HG03280 (cell line): ENCODE data around the gene NDUFV1.
A peak's percentile ranks its signal among the peaks of the same experiment; 100 is the strongest.
"Not testable (repeated sequence)": the region's sequence is repeated elsewhere in the genome, so short reads cannot be mapped to it uniquely, and the experiment has no call there.

ENCODE experiments used
- ATAC-seq: cut with Tn5 transposase; IDR thresholded peaks from one replicate; pipeline ENCODE4 v1.9.1; 2021; ENCODE audit warnings: mild to moderate bottlenecking, moderate library complexity; ENCODE audit not compliant: unreplicated experiment

Gene NDUFV1

DNA sequence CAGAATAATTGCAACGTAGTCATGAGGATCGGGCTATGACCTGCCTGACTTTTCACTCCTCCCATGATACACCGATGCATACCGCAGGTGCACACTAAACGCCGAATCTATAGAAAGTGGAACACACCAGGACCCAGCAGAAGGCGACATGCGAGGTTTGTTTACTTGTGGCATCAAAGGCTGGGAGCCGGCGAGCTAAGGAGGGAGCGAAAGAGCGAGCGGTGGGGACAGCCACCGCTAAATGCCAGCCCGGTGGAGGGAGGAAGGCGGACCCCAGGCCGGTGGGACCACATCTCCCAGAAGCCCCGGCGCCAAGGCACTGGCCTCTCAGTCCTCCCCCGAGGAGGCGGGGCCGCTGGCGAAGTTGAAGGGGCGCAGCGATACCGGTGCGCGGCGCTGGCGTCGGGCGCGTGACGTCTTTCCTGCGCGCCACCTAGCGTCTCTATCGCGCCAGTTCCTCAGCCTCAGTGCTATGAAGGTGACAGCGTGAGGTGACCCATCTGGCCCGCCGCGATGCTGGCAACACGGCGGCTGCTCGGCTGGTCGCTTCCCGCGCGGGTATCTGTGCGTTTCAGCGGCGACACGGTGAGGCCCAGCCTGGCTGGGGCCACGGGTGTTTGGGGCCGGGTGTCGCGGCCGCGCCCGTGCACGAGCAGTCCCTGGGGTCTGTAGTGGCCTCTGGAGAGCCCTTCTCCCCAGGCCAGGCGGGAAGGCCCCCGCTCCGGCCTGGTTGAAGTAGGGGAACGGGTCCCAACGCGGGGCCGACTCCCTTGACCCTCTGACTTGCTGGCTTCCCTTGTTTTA is at the start of gene NDUFV1:
Gene NDUFV1 (plus strand): TSS at position 445 of the 804 bp plus-strand sequence. CDS start 69 bp downstream, at position 514.
- ATAC-seq = peak; percentile 94

DNA sequence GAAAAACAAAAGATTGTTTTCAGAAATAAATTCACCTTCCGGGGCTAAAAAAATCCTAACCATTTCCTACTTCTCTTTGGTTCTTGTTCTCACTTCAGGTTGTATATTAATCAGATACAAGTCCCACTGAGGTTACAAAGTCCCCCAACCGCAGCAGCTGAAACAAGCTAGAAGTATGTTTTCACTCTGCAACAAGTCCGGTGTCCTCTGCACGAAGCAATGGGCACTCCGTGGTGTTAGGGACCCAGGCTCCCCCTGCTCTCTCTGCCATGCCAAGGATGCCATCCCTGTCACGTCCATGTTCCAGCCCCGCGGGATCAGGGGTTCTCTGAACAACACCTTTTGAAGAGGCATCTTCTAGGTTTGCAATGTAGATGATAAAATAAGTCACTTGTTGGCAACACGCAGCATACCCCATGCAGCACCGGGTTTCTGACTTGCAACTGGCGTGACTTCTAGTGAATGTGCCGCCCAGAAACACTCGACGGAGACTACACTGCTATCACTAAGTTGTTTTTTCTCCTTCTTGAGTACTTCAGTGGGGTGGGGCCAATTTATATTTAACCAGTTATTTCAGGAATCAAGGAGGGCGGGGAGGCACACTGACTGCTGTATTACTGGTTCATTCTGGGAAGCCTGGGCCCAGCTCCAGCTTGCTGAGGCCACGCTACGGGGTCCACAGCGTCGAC is 48.5 kb upstream of the NDUFV1 start:
- no peak for ATAC-seq

DNA sequence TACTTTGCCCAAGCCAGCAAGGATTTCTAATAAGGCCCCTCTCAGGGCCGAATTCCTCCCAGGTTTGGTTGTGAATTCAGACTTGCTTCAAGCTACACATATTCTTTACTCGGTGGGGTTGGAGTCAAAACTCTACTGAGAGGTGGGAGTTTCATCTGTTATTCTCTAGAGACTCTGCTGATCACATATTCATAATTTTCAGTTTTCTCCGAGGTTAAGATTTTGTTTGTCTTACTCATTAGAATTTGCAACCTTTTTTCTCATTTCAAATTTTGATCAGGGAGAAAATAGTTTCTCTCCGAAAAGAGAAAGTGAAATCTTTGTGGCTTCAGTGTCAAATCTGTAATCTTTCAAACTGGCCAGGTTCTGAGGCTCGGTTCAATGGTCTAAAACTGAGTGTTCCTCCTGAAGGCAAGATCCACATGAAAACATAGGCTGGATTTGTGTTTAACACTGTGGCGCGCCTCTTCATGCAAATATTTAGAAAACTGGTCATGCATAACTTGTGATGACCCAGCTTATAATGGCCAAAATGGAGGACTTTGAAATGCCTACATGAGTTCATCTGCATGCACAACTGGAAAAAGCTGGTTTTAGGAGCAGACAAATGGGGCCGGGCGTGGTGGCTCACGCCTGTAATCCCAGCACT is 44.6 kb upstream of the NDUFV1 start:
- ATAC-seq = no peak

DNA sequence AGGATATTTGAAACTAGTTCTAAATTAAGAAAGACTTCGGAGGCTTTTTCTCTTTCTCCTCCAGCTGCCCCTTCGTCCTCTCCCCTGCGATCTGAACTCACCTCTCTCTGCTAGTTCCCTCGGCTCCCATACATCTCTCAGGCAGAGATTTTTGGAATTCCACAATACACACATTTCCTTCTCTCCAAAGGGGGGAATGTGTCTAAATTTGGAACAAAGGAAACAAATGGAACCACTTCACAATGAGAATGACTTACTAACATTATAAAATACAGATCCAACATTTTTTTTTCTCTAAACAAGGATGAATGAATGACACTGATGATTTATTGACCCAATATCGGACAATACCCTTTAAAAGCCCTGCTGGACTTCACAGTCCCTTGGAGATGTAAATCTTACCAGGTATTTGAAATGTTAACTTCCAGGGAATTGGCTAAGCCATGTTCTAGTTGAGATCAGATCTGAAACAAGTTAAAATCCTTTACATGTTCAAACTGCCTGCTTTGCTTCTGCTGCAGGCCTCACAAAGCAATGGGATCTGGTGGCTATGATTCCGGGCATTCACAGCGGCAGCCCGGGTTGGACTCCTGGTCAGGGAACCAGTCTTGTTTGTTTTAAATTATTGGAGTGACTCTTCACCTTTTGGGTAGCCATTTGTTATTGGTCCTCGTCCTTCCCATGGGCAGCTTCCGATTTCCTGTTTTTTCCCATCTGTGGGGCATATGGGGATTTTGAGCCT is 43.6 kb upstream of the NDUFV1 start:
- no peak for ATAC-seq

DNA sequence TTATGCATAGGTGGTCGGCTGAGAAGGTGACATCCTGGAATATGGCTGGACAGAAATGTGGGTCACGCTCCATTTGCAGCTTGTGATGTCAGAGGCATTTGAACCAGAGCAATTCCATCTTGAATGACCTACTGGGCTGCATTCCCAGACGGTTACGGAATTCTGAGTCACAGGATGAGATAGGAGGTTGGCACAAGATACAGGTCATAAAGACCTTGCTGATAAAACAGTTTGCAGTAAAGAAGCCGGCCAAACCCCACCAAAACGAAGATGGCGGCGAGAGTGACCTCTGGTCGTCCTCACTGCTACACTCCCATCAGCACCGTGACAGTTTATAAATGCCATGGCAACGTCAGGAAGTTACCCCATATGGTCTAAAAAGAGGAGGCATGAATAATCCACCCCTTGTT is 43.0 kb upstream of the NDUFV1 start:
- ATAC-seq = not testable (repeated sequence)

DNA sequence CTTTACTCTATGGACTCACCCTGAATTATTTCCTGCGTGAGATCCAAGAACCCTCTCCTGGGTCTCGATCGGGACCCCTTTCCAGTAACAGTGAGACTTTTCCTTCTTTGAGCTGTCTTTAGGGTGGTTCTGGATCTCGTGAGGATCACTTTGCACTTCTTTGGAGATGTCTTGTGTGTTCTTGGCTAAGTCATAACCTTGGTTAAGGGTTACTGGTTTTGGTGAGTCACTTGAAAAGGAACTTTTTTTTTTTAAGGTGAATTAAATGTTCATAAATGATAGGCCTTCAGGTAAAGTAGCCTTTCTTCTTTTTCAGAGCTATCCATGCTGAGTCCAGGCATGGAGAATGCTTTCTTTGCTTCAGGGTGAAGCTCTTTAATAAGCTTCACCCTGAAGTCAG is 42.5 kb upstream of the NDUFV1 start:
- ATAC-seq = no peak

DNA sequence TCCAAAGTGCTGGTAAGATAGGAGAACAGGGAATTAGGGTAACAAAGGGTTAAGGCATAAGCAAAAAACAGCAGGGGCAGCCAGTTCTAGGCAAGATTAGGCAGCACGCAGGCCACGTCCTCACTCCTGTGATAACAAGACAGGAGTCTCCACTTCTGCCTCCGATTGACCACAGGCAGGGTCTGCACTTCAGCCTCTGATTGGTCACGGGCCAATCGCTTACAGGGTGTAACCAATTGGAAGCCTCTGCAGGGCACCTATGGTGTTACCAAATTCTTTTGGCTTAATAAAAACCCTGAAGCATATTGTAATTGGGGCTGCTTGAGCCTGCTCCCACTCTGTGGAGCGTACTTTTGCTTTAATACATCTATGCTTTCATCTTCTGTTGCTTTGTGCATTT is 35.3 kb upstream of the NDUFV1 start:
- ATAC-seq = no peak

DNA sequence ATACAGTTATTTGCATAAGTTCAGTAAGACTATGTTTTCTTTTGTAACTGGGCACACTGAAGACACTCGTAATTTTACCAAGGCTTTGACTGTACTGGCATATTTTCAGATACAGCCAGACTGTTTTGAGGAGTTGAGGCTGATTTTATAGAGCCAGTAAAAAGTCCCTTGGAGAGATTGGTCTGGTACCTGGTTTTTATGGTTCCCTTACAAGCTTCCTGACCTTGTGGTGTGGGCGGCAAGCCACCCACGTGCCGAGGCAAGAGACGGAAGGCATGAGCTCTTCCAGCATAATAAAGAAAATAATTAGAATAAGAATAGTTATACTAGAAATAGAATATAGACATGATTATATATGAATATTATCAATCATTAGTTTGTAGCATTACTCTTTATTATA is 34.4 kb upstream of the NDUFV1 start:
- ATAC-seq = no peak

DNA sequence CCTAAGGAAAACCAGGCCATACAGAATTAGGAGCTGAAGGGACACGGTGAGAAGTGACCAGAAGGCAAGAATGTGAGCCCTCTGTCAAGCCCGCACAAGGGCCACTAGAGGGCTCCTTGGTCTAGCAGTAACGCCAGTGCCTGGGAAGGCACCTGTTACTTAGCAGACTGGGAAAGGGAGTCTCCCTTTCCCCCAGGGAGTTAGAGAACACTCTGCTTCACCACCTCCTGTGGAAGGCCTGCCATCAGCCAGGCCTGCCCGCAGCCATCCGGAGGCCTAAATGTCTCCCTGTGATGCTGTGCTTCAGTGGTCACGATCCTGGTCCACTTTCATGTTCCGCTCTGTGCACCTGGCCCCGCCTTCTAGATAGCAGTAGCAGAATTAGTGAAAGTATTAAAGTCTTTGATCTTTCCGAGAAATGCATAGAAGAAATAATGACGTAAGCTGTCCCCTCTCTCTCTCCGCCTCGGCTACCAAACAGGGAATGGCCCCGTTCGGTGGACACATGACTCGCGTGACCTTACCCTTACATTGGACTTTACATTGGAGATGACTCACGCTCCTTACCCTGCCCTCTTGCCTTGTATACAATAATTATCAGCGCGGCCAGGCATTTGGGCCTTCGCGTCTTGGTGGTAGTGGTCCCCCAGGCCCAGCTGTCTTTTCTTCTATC is 33.9 kb upstream of the NDUFV1 start:
- no peak for ATAC-seq

DNA sequence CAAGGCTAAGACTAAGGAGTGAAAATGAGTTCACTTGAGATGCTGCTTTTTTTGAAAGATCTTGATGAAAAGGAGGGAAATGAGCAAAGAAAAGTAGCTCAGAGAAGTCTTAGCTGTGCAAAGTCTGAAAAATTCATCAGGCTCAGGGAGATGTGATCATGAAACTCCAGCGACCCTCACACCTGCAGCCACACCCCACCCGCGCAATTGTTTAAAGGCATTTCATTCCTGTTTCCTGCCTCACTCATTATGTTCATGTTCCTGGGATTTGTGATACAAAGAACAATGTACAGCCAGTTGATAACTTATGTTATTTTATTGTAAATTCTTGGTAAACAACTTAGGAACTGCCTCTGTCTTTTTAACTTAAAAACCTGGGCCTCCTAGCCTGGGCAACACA is 31.8 kb upstream of the NDUFV1 start:
- no peak for ATAC-seq

DNA sequence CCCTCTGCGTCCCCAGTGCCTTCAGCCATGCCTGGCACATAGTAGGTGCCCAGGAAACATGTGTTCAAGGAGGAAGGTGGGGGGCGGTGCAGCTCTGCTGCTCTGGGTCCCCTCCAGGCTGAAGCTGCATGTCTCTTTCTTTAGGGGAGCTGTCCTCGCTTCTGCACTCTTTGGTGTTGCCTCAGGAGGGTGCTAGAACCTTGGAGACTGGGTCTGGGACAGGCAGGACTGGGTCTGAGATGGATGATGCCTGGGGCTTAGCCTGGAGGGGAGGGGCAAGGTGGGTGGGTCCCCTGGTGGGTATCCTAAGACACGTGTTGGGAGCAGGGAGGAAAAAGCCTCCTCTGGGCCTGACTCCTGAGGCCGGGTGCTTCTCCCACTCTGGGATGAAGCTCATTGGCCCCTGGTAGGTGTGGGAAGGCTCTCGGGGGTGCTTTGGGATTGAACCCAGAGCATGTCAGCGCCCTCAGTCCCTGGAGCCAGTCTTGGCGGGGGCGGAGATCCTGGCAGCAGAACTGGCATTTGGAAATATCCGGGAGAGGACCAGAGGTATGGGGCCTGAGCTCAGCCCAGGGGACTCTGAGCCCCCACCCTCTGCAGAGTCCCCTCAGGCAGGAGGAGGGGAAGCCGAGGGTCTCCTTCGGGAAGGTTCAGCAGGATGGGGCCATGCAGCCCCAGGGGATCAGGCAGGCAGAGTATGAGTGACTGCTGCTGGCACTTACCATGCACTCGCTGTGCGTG is 29.8 kb upstream of the NDUFV1 start:
- ATAC-seq = no peak

DNA sequence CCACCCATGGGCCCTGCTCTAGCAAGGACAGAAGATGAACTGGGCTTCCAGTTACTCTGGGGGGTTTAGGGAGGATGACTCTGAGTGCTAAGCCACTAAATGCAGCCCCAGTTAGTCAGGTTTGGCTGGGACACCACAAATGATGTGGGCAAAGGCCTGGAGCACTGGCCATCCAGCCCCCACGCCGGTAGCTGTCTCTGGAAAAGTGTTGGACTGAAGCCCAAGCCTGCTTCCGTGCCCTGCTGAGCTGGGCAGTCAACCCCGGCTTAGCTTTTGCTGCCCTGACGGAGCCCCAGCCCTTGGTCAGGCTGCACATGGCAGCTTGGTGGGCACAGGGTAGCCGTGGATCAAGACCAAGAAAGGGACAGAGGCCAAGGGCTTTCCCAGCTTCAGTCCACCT is 28.8 kb upstream of the NDUFV1 start:
- no peak for ATAC-seq

DNA sequence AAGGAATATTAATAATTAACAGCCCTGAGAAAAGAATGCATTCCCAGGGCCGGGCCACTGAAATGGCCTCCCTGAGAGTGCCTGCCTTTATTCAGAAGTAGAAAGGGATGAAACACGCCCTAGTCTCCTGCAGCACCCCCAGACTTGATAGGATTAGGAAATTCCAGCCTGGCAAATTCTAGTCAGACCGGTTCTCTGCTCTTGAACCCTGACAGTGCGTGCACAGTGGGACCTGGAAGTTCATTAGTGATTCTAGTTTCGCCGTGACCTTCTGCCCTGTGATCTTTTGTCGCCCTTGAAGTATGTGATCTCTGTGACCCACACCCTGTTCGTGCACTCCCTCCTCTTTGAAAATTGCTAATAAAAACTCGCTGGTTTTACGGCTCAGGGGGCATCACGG is 25.3 kb upstream of the NDUFV1 start:
- ATAC-seq = no peak

DNA sequence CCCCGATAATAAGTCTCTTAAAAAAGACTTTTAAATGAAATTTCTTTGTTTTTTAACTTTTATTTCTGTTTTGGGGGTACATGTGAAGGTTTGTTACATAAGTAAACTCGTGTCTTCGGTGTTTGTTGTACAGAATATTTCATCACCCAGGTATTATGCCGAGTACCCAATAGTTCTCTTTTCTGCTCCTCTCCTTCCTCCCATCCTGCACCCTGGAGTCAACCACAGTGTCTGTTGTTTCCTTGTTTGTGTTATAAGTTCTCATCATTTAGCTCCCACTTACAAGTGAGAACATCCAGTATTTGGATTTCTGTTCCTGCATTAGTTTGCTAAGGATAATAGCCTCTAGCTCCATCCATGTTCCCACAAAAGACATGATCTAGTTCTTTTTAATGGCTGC is 24.7 kb upstream of the NDUFV1 start:
- ATAC-seq = no peak

DNA sequence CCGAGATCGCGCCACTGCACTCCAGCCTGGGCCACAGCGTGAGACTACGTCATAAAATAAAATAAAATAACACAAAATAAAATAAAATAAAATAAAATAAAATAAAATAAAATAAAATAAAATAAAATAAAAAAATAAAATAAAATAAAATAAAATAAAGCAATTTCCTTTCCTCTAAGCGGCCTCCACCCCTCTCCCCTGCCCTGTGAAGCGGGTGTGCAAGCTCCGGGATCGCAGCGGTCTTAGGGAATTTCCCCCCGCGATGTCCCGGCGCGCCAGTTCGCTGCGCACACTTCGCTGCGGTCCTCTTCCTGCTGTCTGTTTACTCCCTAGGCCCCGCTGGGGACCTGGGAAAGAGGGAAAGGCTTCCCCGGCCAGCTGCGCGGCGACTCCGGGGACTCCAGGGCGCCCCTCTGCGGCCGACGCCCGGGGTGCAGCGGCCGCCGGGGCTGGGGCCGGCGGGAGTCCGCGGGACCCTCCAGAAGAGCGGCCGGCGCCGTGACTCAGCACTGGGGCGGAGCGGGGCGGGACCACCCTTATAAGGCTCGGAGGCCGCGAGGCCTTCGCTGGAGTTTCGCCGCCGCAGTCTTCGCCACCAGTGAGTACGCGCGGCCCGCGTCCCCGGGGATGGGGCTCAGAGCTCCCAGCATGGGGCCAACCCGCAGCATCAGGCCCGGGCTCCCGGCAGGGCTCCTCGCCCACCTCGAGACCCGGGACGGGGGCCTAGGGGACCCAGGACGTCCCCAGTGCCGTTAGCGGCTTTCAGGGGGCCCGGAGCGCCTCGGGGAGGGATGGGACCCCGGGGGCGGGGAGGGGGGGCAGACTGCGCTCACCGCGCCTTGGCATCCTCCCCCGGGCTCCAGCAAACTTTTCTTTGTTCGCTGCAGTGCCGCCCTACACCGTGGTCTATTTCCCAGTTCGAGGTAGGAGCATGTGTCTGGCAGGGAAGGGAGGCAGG is 23.2 kb upstream of the NDUFV1 start, which contains the start of gene GSTP1:
Gene GSTP1 (plus strand): TSS at position 566 of the 958 bp plus-strand sequence. CDS start 32 bp downstream, at position 598.
- ATAC-seq = peak; percentile 55

DNA sequence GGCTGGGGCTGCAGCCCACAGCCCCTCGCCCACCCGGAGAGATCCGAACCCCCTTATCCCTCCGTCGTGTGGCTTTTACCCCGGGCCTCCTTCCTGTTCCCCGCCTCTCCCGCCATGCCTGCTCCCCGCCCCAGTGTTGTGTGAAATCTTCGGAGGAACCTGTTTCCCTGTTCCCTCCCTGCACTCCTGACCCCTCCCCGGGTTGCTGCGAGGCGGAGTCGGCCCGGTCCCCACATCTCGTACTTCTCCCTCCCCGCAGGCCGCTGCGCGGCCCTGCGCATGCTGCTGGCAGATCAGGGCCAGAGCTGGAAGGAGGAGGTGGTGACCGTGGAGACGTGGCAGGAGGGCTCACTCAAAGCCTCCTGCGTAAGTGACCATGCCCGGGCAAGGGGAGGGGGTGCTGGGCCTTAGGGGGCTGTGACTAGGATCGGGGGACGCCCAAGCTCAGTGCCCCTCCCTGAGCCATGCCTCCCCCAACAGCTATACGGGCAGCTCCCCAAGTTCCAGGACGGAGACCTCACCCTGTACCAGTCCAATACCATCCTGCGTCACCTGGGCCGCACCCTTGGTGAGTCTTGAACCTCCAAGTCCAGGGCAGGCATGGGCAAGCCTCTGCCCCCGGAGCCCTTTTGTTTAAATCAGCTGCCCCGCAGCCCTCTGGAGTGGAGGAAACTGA is 22.4 kb upstream of the NDUFV1 start:
- no peak for ATAC-seq

DNA sequence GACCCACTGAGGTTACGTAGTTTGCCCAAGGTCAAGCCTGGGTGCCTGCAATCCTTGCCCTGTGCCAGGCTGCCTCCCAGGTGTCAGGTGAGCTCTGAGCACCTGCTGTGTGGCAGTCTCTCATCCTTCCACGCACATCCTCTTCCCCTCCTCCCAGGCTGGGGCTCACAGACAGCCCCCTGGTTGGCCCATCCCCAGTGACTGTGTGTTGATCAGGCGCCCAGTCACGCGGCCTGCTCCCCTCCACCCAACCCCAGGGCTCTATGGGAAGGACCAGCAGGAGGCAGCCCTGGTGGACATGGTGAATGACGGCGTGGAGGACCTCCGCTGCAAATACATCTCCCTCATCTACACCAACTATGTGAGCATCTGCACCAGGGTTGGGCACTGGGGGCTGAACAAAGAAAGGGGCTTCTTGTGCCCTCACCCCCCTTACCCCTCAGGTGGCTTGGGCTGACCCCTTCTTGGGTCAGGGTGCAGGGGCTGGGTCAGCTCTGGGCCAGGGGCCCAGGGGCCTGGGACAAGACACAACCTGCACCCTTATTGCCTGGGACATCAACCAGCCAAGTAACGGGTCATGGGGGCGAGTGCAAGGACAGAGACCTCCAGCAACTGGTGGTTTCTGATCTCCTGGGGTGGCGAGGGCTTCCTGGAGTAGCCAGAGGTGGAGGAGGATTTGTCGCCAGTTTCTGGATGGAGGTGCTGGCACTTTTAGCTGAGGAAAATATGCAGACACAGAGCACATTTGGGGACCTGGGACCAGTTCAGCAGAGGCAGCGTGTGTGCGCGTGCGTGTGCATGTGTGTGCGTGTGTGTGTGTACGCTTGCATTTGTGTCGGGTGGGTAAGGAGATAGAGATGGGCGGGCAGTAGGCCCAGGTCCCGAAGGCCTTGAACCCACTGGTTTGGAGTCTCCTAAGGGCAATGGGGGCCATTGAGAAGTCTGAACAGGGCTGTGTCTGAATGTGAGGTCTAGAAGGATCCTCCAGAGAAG is 21.6 kb upstream of the NDUFV1 start:
- ATAC-seq = no peak
